Muscle layer of colon (tissue), 2 donors: Measurements from ENCODE around the gene LMF1.

Experiments
- H3K27ac ChIP-seq: one replicate; pipeline ENCODE4 v1.7.0; 2013; ENCODE audit warnings: low read depth, mild to moderate bottlenecking, low read length, moderate library complexity
- H3K27me3 ChIP-seq, 2 donors: one replicate each; pipeline ENCODE4 v1.7.0; 2013; ENCODE audit warnings: low read length in 2 of 2, mild to moderate bottlenecking in 2 of 2; ENCODE audit not compliant: insufficient read depth in 2 of 2, control insufficient read depth in 1 of 2
- H3K36me3 ChIP-seq: one replicate; pipeline ENCODE4 v1.7.0; 2013; ENCODE audit warnings: mild to moderate bottlenecking, low read length; ENCODE audit not compliant: insufficient read depth
- H3K4me1 ChIP-seq: one replicate; pipeline ENCODE4 v1.7.0; 2013; ENCODE audit warnings: mild to moderate bottlenecking, low read length; ENCODE audit not compliant: insufficient read depth
- H3K4me3 ChIP-seq, 2 donors: one replicate each; pipeline ENCODE4 v1.7.0; 2013; ENCODE audit warnings: low read length in 2 of 2, low read depth in 1 of 2, mild to moderate bottlenecking in 1 of 2, moderate library complexity in 1 of 2
- H3K9ac ChIP-seq: one replicate; pipeline ENCODE4 v1.7.0; 2013; ENCODE audit warnings: low read length
- H3K9me3 ChIP-seq: one replicate; pipeline ENCODE4 v1.7.0; 2013; ENCODE audit warnings: mild to moderate bottlenecking, low read length
- donor health status: abdominal sarcoma.
- donor health status: Adenocarcinoma of cecum.

Gene LMF1

GRCh38 chr16:850668-851067 is 120.1 kb downstream of the LMF1 start:
- no peak overlapping the region for H3K9ac ChIP-seq
- H3K9me3 ChIP-seq, result no peaks in the 10 kb centered on the region
- no peak overlapping the region for H3K27ac ChIP-seq
- H3K36me3 ChIP-seq, result no peaks in the 10 kb centered on the region
- H3K4me1 ChIP-seq, result no peaks in the 10 kb centered on the region
- no peaks in the 10 kb centered on the region for H3K27me3 ChIP-seq
- H3K4me3 ChIP-seq, result no peak overlapping the region

- Histone ChIP-seq H3K36me3 (no peaks in the 10 kb centered on the region), H3K27me3 (no peaks in the 10 kb centered on the region), H3K27ac (no peak overlapping the region), H3K9me3 (no peaks in the 10 kb centered on the region), H3K4me3 (no peak overlapping the region), H3K9ac (no peak overlapping the region), H3K4me1 (no peaks in the 10 kb centered on the region)
Observed at GRCh38 chr16:848510-849253, 122.1 kb downstream of the LMF1 start.

DNA sequence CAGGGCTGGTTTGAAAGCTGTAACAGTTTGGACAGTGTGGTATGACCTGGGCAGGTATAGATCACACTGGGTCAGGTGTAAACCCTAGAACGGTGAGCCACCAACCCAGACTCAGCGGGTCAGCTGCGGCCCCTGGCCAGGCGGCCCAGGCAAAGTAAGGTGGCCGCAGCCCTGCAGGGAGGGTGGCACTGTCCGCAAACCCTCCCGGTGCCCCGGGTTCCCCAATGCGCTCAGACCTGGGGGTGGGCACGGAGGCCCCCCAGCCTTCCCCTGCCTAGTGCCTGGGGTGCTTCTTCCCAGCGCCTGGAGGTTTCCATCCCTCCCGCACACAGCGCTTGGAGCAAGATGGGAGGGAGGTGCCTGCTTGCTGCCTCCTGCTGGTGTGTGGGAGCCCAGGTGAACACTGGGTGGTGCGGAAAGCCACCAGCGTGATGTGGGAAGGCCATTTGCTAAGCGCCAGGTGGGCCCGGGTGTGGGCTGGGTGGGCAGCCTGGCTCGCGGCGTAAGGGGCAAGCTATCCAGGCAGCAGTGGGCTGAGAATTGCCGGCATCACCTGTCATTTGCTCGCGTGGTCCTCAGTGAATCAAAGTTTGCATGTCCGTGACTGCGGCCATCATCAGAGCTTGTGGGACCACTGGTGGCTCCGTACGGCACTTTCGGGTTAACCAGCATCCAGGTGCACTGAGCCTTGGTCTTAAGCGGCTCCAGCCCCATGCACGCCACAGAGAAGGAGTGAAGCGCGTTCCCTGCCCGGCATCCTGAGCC is 122.9 kb downstream of the LMF1 start:
- Histone ChIP-seq H3K9ac (no peak overlapping the region), H3K27ac (no peak overlapping the region), H3K36me3 (no peaks in the 10 kb centered on the region), H3K4me3 (no peak overlapping the region), H3K4me1 (no peaks in the 10 kb centered on the region), H3K9me3 (no peaks in the 10 kb centered on the region), H3K27me3 (no peaks in the 10 kb centered on the region)

DNA sequence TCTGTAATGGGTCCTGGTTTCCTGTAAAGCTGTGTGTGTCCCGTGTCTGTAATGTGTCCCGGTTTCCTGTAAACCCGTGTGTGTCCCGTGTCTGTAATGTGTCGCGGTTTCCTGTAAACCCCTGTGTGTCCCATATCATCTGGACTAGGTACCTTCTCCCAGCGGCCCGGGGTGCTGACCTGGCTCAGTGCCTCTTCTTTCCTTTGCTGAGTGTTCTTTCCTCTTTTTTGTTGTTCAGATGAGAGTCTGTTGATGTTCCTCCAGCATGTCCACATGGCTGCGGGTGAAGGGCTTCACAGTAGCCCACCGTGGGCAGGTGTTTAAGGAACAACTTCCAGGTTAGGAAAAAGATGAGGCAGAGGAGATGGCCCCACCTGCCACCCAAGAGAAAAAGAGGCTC is 123.6 kb downstream of the LMF1 start:
- Histone ChIP-seq H3K36me3 (no peaks in the 10 kb centered on the region), H3K4me3 (no peak overlapping the region), H3K9me3 (no peaks in the 10 kb centered on the region), H3K4me1 (no peaks in the 10 kb centered on the region), H3K27me3 (peaks cover 0 to 4% of the 10 kb centered on the region in 2 donors), H3K9ac (no peak overlapping the region), H3K27ac (no peak overlapping the region)

GRCh38 chr16:845351-845745 is 125.4 kb downstream of the LMF1 start:
- Histone ChIP-seq H3K4me3 (no peak overlapping the region), H3K36me3 (no peaks in the 10 kb centered on the region), H3K4me1 (no peaks in the 10 kb centered on the region)

GRCh38 chr16:844638-845350 is 126.0 kb downstream of the LMF1 start:
- Histone ChIP-seq H3K27ac (no peak overlapping the region), H3K9me3 (no peaks in the 10 kb centered on the region), H3K27me3 (peaks cover 0 to 15% of the 10 kb centered on the region in 2 donors)

More at GRCh38 chr16:845351-845745, 125.4 kb downstream of the LMF1 start:
- Histone ChIP-seq H3K9me3 (no peaks in the 10 kb centered on the region), H3K27me3 (peaks cover 0 to 10% of the 10 kb centered on the region in 2 donors), H3K9ac (no peak overlapping the region), H3K27ac (no peak overlapping the region)

GRCh38 chr16:843771-844170 is 127.0 kb downstream of the LMF1 start:
- Histone ChIP-seq H3K27ac (no peak overlapping the region), H3K4me1 (no peaks in the 10 kb centered on the region), H3K27me3 (peaks cover 0 to 21% of the 10 kb centered on the region in 2 donors), H3K9ac (no peak overlapping the region), H3K4me3 (no peak overlapping the region), H3K36me3 (no peaks in the 10 kb centered on the region), H3K9me3 (no peaks in the 10 kb centered on the region)

More at GRCh38 chr16:844638-845350, 126.0 kb downstream of the LMF1 start:
- H3K36me3 ChIP-seq, result no peaks in the 10 kb centered on the region
- no peak overlapping the region for H3K4me3 ChIP-seq
- H3K9ac ChIP-seq, result no peak overlapping the region
- H3K4me1 ChIP-seq, result no peaks in the 10 kb centered on the region

- no peak overlapping the region for H3K4me3 ChIP-seq
- peaks cover 0 to 21% of the 10 kb centered on the region in 2 donors for H3K27me3 ChIP-seq
Observed at GRCh38 chr16:842711-843560, 127.8 kb downstream of the LMF1 start.

GRCh38 chr16:842061-842476 is 128.7 kb downstream of the LMF1 start:
- no peak overlapping the region for H3K9ac ChIP-seq
- H3K9me3 ChIP-seq, result no peaks in the 10 kb centered on the region
- no peak overlapping the region for H3K27ac ChIP-seq
- H3K27me3 ChIP-seq, result peaks cover 0 to 21% of the 10 kb centered on the region in 2 donors
- H3K36me3 ChIP-seq, result no peaks in the 10 kb centered on the region
- no peaks in the 10 kb centered on the region for H3K4me1 ChIP-seq
- H3K4me3 ChIP-seq, result no peak overlapping the region

More at GRCh38 chr16:842711-843560, 127.8 kb downstream of the LMF1 start:
- no peaks in the 10 kb centered on the region for H3K4me1 ChIP-seq
- H3K36me3 ChIP-seq, result no peaks in the 10 kb centered on the region
- H3K9ac ChIP-seq, result no peak overlapping the region
- H3K9me3 ChIP-seq, result no peaks in the 10 kb centered on the region
- H3K27ac ChIP-seq, result no peak overlapping the region

- Histone ChIP-seq H3K27me3 (peaks cover 0 to 21% of the 10 kb centered on the region in 2 donors), H3K9me3 (no peaks in the 10 kb centered on the region), H3K4me3 (no peak overlapping the region), H3K36me3 (no peaks in the 10 kb centered on the region), H3K4me1 (no peaks in the 10 kb centered on the region), H3K9ac (no peak overlapping the region), H3K27ac (no peak overlapping the region)
Observed at GRCh38 chr16:841455-842060, 129.2 kb downstream of the LMF1 start.
